GM23338 (cell line): ENCODE results near the gene HCFC1. TPM values are rescaled to one million over a fixed set of nuclear protein-coding genes. Genes with fewer than 3 reads are reported as not detected.
"Not testable (repeated sequence)": the region's sequence is repeated elsewhere in the genome, so short reads cannot be mapped to it uniquely, and the experiment has no call there.

Source experiments
- ATAC-seq: fragments of 200-7000 bp; cut with Tn5 transposase; 3 replicates; pipeline ENCODE4 v1.9.1; 2020
- DNase-seq: peaks from one replicate; pipeline ENCODE4 v3.0.0-alpha.2; 2015; ENCODE audit warnings: low spot score
- H2AFZ ChIP-seq: fragments of 200-600 bp; sonication (generic); 2 replicates; pipeline ENCODE4 v1.8.0; 2016; ENCODE audit warnings: antibody characterized with exemption, mild to moderate bottlenecking, moderate library complexity
- H3F3A ChIP-seq: fragments of 200-600 bp; sonication (generic); replicated peaks from 2 replicates; pipeline ENCODE4 v1.8.0; 2017; ENCODE audit warnings: antibody characterized with exemption, mixed run types, low read depth
- H3K27ac ChIP-seq: fragments of 200-600 bp; sonication (generic); 2 replicates; pipeline ENCODE4 v1.6.1; 2016; ENCODE audit warnings: low read depth
- H3K27me3 ChIP-seq: fragments of 200-600 bp; sonication (generic); 2 replicates; pipeline ENCODE4 v1.8.0; 2016; ENCODE audit warnings: mild to moderate bottlenecking, mixed run types, moderate library complexity; ENCODE audit not compliant: insufficient read depth
- H3K36me3 ChIP-seq: fragments of 200-600 bp; sonication (generic); 2 replicates; pipeline ENCODE4 v1.8.0; 2016; ENCODE audit warnings: mild to moderate bottlenecking; ENCODE audit not compliant: insufficient read depth
- H3K4me1 ChIP-seq: fragments of 200-600 bp; sonication (generic); 2 replicates; pipeline ENCODE4 v1.8.0; 2016; ENCODE audit warnings: mild to moderate bottlenecking, moderate library complexity; ENCODE audit not compliant: insufficient read depth
- H3K4me2 ChIP-seq: fragments of 200-600 bp; sonication (generic); 2 replicates; pipeline ENCODE4 v1.7.1; 2017; ENCODE audit warnings: mixed run types
- H3K4me3 ChIP-seq: fragments of 200-600 bp; sonication (generic); 2 replicates; pipeline ENCODE4 v1.6.1; 2016; ENCODE audit warnings: mixed run types
- H3K79me2 ChIP-seq: fragments of 200-600 bp; sonication (generic); replicated peaks from 2 replicates; pipeline ENCODE4 v1.8.0; 2017; ENCODE audit warnings: mild to moderate bottlenecking; ENCODE audit not compliant: insufficient read depth
- H3K9me2 ChIP-seq: fragments of 200-600 bp; sonication (generic); 2 replicates; pipeline ENCODE4 v1.8.0; 2017; ENCODE audit not compliant: insufficient read depth
- H4K20me1 ChIP-seq: fragments of 200-600 bp; sonication (generic); replicated peaks from 2 replicates; pipeline ENCODE4 v1.8.0; 2017; ENCODE audit warnings: mild to moderate bottlenecking; ENCODE audit not compliant: insufficient read depth
- H3K27ac Mint-ChIP-seq: 2 replicates; pipeline ENCODE4 v1.8.0; 2020; ENCODE audit warnings: inconsistent platforms, mild to moderate bottlenecking, moderate library complexity, mixed read lengths
- H3K27me3 Mint-ChIP-seq: 3 replicates; pipeline ENCODE4 v1.8.0; 2022; ENCODE audit warnings: low read depth, mild to moderate bottlenecking, moderate library complexity, mixed read lengths, inconsistent platforms; ENCODE audit not compliant: insufficient read depth, poor library complexity
- H3K36me3 Mint-ChIP-seq: 3 replicates; pipeline ENCODE4 v1.8.0; 2021; ENCODE audit warnings: low read depth, mild to moderate bottlenecking, inconsistent platforms, moderate library complexity, mixed read lengths
- H3K4me1 Mint-ChIP-seq: 3 replicates; pipeline ENCODE4 v1.8.0; 2020; ENCODE audit warnings: mild to moderate bottlenecking, inconsistent platforms, mixed read lengths
- H3K4me3 Mint-ChIP-seq: 3 replicates; pipeline ENCODE4 v1.8.0; 2021; ENCODE audit warnings: moderate library complexity, mild to moderate bottlenecking, inconsistent platforms, mixed read lengths
- H3K9me3 Mint-ChIP-seq: 3 replicates; pipeline ENCODE4 v1.8.0; 2020; ENCODE audit warnings: moderate library complexity, mild to moderate bottlenecking, inconsistent platforms, mixed read lengths
- CTCF ChIP-seq, 2 experiments: fragments of 200-600 bp in 1 of 2; sonication (generic) in 1 of 2; conservative IDR thresholded peaks; 2 replicates each; pipeline versions ENCODE4 v1.5.1 to v1.6.1; 2016 to 2017; ENCODE audit warnings: antibody characterized with exemption in 2 of 2, low read depth in 2 of 2, mild to moderate bottlenecking in 2 of 2, moderate library complexity in 1 of 2
- JUNB ChIP-seq: IDR thresholded peaks from one replicate; pipeline ENCODE4 v1.6.1; 2016; ENCODE audit warnings: antibody characterized with exemption; ENCODE audit not compliant: unreplicated experiment
- STAT1 ChIP-seq: IDR thresholded peaks from one replicate; pipeline ENCODE4 v1.6.1; 2016; ENCODE audit warnings: antibody characterized with exemption; ENCODE audit not compliant: unreplicated experiment
- ZNF114 ChIP-seq: fragments of 250-450 bp; sonication (Bioruptor Pico); IDR thresholded peaks from 2 replicates; pipeline ENCODE4 v1.5.0; 2020; ENCODE audit warnings: mild to moderate bottlenecking, moderate library complexity
- ZNF462 ChIP-seq: fragments of 250-450 bp; sonication (Bioruptor Pico); IDR thresholded peaks from 2 replicates; pipeline ENCODE4 v1.5.0; 2020; ENCODE audit warnings: mild to moderate bottlenecking, moderate library complexity
- polyA plus RNA-seq: library from polyadenylated mRNA; unstranded; fragments of >200 nt; fragmentation: Nextera tagmentation; extraction: Ambion mirVana; gene quantifications from 2 replicates; pipeline ENCODE4 v1.2.1, GENCODE V29; 2016
- total RNA-seq: library from RNA; depleted of rRNA; stranded (reverse); fragments of >200 nt; shearing (Covaris generic); gene quantifications from 2 replicates; pipeline ENCODE4 v1.2.3, GENCODE V29; 2014

The HCFC1 gene
- total and polyA plus RNA-seq, 2 experiments from 2014 or later, result 33.0 to 188 TPM

- TF ChIP-seq ZNF462, result no peak
- TF ChIP-seq ZNF114 (CRISPR knock-in tag), result no peak
- TF ChIP-seq CTCF (conservative IDR thresholded peaks at IDR 0.05; ENCODE audit: low read depth in 2 of 2), result no peak
- no peak for TF ChIP-seq JUNB
- no peak for TF ChIP-seq STAT1
Observed at GRCh38 chrX:153995504-153995903, 23.9 kb upstream of the HCFC1 start (continued).

GRCh38 chrX:153994398-153994797, 22.8 kb upstream of the HCFC1 start:
- not testable (repeated sequence) for H3K4me2 ChIP-seq, H3K27ac ChIP-seq, H3K4me3 Mint-ChIP-seq, H3K4me1 Mint-ChIP-seq, ATAC-seq, H3K27me3 ChIP-seq, H4K20me1 ChIP-seq, H3K9me2 ChIP-seq, H3K9me3 Mint-ChIP-seq, H3F3A ChIP-seq, H3K36me3 ChIP-seq, H3K4me3 ChIP-seq, H3K27ac Mint-ChIP-seq, DNase-seq, H3K36me3 Mint-ChIP-seq, H3K79me2 ChIP-seq, H3K27me3 Mint-ChIP-seq, H3K4me1 ChIP-seq, H2AFZ ChIP-seq
